Esophagus muscularis mucosa (tissue), 4 donors: ENCODE data around the gene PPIG.

ENCODE experiments used
- EP300 ChIP-seq: sonication (generic); formaldehyde crosslinking; IDR thresholded peaks from one replicate; pipeline ENCODE4 v1.6.1; 2017; ENCODE audit warnings: antibody characterized with exemption
- POLR2A ChIP-seq: fragments of 450-650 bp; IDR thresholded peaks from one replicate; pipeline ENCODE4 v1.6.1; 2017; ENCODE audit warnings: antibody characterized with exemption, moderate library complexity, mild to moderate bottlenecking, low read depth
- POLR2AphosphoS5 ChIP-seq, 2 donors: sonication (generic); formaldehyde crosslinking; IDR thresholded peaks; one replicate each; pipeline ENCODE4 v1.6.1; 2017; ENCODE audit warnings: antibody characterized with exemption in 2 of 2
- TF ChIP-seq, protein P1 (sequence below), 3 experiments: fragments of 200-600 bp in 2 of 3; fragments of 450-650 bp in 1 of 3; sonication (generic) in 2 of 3; IDR thresholded peaks; one replicate each; pipeline ENCODE4 v1.5.1; 2017 to 2019; ENCODE audit warnings: antibody characterized with exemption in 3 of 3, mild to moderate bottlenecking in 2 of 3, moderate library complexity in 1 of 3

DNA sequence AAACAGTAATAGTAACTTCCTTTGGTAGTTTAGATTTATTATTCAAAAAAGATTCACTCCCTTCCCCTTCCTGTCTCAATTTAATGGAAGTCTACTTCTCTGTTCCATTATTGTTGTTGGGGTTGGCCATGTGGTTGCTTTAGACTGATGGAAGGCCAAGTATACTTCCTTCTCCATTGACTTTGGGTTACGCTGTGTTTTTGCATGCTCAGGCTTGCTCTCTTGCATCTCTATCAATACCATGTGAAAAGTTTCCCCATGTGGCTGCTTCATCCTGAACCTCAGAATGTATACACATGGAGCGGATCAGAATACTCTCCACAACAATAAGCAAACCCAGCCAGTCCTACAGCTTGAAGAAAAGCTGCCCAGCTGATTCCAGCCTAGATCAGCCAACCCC is 89.8 kb downstream of the PPIG start:
- TF ChIP-seq, protein P1, sequence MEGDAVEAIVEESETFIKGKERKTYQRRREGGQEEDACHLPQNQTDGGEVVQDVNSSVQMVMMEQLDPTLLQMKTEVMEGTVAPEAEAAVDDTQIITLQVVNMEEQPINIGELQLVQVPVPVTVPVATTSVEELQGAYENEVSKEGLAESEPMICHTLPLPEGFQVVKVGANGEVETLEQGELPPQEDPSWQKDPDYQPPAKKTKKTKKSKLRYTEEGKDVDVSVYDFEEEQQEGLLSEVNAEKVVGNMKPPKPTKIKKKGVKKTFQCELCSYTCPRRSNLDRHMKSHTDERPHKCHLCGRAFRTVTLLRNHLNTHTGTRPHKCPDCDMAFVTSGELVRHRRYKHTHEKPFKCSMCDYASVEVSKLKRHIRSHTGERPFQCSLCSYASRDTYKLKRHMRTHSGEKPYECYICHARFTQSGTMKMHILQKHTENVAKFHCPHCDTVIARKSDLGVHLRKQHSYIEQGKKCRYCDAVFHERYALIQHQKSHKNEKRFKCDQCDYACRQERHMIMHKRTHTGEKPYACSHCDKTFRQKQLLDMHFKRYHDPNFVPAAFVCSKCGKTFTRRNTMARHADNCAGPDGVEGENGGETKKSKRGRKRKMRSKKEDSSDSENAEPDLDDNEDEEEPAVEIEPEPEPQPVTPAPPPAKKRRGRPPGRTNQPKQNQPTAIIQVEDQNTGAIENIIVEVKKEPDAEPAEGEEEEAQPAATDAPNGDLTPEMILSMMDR (IDR thresholded peaks at IDR 0.05), result no peak
- TF ChIP-seq EP300 (no peak), POLR2AphosphoS5 (IDR thresholded peaks at IDR 0.05) (no peak), POLR2A (no peak)
